Activated CD4-positive, alpha-beta T cell treated with anti-CD3 and anti-CD28 coated beads, Interleukin-2, amount 50 U/mL, for 1 hour (primary cell): ENCODE data around the gene LYRM9.
"Not testable (repeated sequence)": the region's sequence is repeated elsewhere in the genome, so short reads cannot be mapped to it uniquely, and the experiment has no call there.

Experiments
- DNase-seq: peaks from one replicate; pipeline ENCODE4 v3.0.0-alpha.2; 2020

The LYRM9 gene

DNA sequence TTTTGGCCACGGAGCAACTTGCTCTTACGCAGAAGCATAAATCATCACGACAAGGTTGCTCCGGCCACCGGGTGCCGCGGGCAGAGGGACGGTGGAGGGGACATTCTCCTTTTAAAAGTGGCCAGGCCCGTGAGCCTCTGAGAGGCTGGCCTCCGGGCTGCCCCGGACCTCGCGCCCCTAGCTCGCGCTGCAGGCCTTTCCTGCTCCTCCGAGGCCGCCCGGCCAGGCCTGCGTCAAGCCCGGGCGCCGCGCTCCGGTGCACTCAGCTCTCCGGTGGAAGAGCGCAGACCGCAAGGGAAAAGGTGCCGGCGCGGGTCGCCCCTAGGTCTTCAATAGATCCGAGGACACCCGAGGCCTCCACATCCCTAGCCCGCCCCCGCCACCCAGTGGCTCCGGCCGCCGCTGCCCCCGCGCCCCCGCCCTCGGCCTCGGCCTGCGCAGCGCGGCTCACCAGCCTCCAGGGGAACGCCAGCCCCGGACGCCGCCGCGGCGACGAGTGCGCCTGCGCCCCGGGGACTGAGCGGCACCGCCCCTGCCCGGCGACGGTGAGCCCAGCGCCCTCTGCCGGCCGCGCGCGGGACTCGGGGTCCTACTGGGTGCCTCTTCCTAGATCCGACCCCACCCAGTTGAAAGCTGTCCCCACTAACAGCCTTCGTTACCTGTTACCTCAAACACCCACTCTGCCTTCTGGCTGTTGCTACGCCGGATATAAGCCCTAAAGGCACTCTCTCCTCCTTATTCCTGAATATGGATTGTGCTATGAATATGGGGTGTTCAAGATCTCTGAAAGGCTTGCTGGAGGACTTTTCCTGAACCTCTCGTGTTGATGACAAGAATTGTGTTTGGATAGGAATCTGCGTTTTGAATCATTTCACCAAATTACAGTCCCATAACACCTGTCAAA, at the start of gene LYRM9:
TSS of gene LYRM9 (minus strand) at position 500 of the 904 bp plus-strand sequence. CDS start 10,671 bp downstream, outside the sequence.
- DNase-seq = peak; percentile 93

DNA sequence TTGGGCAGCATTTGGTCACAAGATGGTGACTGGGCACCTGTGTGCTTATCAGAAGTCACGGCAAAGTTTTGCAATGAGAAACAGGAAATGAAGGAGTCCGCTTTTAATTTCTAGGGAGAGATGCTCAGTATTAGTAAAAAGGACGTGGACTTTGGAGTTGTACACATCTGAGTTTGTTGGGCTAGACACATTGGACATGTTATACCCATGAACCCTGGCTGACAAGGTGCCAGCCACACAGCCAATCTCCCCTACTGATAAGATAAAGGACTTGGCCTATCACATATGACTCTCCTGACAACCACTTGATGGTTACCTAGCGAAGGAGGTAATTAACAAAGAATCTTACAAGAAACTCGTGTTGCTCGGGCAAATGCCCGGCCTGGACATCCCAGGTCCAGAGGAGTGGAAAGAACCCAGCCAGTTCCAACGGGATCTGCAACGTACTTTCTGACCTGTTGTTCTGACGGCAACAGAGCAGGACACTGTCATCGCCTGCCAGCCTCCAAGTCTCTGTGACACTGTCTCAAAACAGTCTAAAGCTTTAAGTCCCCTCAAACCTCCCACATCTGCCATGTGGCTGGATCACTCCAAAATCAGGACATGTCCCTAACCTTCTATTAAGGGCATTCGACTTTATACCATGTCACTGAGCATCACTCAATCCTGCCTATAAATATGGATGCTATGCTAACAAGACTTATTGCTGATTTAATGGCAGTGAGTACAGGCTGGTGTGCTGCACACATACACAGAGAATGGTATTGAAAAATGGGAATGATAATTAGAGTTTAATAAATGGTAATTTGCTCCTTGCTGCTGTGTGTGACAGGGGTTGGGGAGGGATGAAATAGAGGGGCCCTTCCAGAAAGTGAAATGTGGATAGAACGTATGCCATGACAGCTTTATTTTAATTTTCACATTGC, 47.6 kb upstream of the LYRM9 start:
- no peak for DNase-seq

- no peak for DNase-seq
These were observed 46.6 kb upstream of the LYRM9 start for GRCh38 chr17:27939474-27940465.

DNA sequence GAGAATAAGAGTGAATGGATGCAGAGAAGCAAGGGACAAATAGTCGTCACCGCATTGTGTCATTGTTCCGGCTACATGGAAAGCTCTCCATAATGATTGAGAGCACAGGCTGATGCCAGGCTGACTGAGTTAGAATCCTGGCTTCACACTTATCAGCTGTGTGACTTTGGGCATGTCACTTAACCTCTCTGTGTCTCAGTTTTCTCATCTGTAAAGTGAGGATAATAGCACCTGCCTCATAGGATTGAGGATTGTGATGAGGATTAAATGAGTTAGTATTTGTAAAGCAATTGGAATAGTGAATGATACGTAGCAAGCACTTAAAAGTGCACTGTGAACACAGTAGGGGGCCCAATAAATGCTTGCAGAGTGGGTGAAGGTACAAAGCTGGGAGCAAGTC, 45.7 kb upstream of the LYRM9 start:
- no peak for DNase-seq

DNA sequence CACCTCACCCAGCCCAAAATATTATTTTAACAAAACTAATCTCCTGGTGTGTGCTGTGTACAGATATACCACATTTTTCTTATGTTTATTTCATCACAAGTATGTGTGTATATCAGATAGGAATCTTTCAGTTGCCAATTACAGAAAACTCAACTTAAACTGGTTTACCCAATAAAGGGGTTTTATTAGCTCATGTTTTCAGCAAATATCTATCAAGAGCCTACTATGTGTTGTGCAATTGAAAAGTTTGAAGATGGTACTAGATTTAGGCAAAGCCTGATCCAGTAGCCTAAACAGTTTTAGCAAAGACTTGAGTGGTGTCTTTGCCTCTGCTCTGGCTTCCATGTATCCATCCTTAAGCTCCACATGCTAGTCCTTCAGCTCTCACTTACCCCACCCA, 45.1 kb upstream of the LYRM9 start:
- DNase-seq = no peak

DNA sequence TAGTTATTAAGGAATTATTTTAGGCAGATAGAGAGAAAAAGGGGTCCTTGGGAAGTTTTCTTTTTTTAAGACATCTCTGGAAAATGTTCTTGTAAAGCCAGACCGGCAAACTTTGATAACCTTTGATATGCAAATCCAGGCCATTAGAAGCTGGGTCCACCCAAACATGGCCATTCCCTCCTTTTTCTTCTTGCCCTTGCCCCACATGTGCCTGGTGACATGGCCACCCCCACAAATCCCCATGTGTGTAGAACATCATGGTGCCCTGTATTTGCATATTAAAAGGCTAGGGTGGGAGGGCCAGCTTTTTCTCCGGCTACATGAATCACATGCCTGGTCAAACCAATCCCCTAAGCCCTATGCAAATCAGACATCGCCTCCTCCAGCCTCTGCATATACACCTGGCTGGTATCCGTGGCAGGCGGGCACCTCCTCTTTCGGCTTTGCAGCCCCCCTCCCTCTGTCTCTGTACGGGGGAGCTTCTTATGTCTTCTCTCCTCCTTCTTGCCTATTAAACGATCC, 43.9 kb upstream of the LYRM9 start:
- DNase-seq = no peak

GRCh38 chr17:27930000-27930399, 36.8 kb upstream of the LYRM9 start:
- no peak for DNase-seq

- DNase-seq = no peak
These were observed 35.4 kb upstream of the LYRM9 start for GRCh38 chr17:27928587-27928986.

DNA sequence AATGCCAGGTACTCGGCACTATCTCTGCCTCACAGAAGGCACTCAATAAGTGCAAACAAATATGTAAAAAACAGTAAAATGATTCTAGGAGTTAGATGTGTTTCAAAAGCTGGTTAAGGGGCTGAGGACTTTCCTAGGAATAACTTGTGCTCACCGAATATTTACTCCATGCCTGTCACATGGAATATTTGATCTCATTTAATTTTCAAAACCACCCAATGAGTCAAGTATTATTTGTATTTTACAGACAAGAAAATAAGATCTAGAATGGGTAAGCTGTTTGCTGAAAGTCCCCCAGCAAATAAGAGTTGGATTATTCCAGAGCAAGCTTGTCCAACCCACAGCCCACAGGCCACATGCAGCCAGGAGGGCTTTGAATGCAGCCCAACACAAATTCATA, 34.6 kb upstream of the LYRM9 start:
- DNase-seq = no peak

DNA sequence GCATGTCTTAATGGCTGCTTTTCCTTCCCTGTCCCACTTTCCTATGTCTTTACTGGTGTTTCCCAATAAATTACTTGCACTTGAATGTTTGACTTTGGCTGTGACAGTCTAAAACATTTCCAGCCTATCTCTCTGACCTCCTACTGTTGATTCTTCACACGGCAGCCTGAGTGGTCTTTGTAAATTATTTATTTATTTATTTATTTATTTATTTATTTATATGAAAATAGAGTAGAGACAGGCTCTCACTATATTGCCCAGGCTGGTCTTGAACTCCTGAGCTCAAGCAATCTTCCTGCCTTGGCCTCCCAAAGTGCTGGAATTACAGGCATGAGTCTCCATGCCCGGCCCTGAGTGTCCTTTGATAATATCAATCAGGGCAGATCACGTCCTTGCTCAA, 28.4 kb upstream of the LYRM9 start:
- DNase-seq = no peak

DNA sequence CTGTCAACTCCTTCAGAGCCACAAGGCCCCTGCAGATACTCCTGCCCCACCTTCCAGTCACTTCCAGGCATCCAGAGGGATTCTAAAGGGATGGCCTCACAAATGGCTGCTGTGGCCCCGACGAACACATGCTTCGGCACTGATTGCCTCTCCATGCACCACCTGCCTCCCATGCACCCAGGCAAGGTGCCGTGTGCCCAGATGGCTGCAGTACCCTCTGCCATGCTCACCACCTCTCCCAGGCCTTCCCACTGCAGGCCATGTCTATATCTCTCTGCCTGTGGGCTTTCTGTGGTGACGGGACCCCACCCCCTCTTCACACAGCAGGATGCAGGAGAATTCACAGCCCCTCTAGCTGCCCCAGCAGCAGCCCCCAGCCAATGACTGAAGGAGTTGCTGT, 27.9 kb upstream of the LYRM9 start:
- DNase-seq = no peak

DNA sequence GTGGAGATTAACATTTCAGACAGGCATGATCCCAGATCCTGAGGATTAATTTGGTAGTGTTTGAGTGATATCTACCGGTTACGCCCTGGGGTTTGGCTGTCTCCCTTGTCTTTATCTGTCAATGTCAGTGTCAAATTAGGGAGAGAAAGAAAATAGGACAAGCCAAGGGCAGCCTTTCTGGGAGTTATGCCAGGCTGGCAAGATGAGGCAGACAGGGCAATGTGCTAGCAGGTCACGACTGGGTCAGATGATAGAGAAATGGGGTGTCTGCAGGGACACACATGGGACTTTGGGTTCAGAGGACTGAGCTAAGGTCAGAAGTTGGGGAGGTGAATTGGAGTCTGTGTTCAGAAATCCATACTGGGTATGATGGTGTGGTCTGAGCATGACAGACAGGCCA, 27.4 kb upstream of the LYRM9 start:
- no peak for DNase-seq

GRCh38 chr17:27919079-27919478, 25.9 kb upstream of the LYRM9 start:
- no peak for DNase-seq

DNA sequence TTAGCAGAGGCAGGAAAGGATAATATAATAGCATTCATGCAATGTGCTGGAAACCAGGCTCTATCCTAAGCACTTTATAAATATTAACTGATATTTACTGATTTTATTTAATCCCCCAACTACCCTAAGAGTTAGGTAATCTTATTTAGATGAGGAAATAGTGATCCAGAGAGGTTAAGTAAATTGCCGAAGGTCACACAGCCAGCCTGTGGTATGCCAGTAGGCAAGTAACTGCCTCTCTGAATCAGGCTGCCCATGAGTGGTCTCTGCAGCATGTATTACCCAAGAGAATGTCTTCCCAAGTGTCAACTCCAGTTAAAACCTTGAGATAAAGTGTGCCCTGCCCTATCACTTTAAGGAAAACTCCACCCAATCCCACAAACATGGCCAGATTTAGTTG, 25.3 kb upstream of the LYRM9 start:
- no peak for DNase-seq

- no peak for DNase-seq
These were observed 23.8 kb upstream of the LYRM9 start for GRCh38 chr17:27917000-27917399.

DNA sequence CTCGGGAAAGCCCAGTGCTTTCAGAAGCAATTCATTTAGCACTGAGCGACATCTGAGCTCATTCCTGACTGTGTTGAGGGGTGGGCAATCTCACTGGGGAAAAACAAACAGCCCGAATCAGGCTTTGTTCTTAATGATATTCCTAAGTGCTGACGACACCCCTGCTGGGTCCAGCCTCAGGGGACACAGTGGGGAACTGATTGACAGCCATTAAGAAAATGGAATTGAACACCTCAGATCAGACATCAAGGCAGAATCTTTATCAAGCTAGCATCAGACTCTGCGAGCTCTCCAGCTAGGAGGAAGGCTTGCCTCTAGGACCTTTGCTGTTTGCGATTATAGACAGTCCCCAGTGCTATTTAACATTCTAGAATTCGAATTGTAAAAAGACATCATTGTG, 22.5 kb upstream of the LYRM9 start:
- no peak for DNase-seq

GRCh38 chr17:27914382-27914781, 21.2 kb upstream of the LYRM9 start:
- no peak for DNase-seq

DNA sequence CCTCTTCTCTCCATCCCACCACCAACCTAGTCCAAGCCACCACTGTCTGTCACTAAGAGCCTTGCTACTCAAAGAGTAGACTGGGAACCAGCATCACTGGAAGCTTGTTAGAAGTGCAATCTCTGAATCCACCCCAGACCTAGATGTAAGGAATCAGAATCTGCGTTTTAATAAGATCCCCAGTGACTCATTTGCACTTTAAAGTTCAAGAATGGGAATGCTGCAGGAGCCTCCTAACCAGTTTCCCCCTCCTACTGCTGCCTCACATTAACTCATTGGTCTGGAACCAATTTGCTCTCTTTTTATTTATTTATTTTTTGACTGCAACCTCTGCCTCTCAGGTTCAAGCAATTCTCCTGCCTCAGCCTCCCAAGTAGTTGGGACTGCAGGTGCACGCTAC, 19.8 kb upstream of the LYRM9 start:
- no peak for DNase-seq

DNA sequence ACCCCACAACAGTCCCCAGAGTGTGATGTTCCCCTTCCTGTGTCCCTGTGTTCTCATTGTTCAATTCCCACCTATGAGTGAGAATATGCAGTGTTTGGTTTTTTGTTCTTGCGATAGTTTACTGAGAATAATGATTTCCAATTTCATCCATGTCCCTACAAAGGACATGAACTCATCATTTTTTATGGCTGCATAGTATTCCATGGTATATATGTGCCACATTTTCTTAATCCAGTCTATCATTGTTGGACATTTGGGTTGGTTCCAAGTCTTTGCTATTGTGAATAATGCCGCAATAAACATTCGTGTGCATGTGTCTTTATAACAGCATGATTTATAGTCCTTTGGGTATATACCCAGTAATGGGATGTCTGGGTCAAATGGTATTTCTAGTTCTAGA, 19.1 kb upstream of the LYRM9 start:
- not testable (repeated sequence) for DNase-seq

DNA sequence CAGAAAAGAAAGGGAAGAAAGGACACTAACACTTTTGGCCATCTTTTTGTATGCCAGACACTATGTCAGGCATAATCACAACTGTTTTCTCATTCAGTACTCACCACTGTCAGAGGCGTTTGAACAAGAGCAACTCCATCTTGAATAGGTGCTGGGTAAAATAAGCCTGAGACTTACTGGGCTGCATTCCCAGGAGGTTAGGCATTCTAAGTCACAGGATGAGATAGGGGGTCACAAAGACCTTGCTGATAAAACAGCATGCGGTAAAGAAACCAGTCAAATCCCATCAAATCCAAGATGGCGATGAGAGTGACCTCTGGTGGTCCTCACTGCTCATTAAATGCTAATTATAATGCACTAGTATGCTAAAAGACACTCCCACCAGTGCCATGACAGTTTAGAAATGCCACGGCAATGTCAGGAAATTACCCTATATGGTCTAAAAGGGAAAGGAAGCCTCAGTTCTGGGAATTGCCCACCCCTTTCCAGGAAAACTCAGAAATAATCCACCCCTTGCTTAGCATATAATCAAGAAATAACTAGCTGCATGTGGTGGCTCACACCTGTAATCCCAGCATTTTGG, 14.9 kb upstream of the LYRM9 start:
- DNase-seq = no peak

DNA sequence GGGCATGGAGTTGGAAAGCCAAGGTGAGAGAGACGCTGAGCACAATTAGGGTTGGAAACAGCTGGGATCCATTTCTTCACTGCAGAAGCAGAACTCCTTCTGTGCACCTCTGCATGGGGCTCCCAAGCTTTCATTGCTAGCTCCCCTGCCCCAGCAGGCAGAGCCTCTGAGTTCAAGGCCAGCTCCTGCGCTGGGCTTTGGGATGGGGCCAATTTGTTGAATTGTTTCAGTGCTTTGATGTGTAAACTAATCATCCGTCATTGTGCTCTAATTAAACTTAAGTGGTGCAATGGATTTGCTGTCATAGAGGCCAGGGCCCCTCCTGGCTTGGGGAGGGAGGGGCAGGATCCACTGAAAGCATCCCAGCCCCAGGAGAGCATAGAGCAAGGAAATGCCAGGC, 13.5 kb upstream of the LYRM9 start:
- no peak for DNase-seq

DNA sequence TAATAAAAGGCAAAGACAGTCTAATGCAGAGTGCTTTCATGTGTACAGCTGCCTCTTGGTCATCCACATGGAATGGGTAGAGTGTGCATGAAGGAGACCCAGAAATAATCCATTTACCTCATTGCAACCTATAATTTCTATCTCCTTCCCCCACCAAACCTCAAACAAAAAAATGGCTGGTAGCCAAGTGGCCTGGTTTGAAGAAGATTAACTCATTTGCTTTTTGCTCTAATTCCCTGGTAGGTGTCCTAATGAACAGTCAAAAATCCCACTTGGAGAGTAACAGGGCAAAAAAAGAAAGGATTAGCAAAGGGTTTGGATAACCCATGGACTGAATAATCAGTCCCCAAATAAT, 13.0 kb upstream of the LYRM9 start:
- no peak for DNase-seq
